GM12878 (cell line): ENCODE results near the gene ZNF771. TPM values are rescaled to one million over a fixed set of nuclear protein-coding genes. Genes with fewer than 3 reads are reported as not detected.
A peak's percentile ranks its signal among the peaks of the same experiment; 100 is the strongest.

Source experiments
- ATAC-seq: fragments of 200-7000 bp; cut with Tn5 transposase; 3 replicates; pipeline ENCODE4 v1.9.1; 2020; ENCODE audit warnings: mild to moderate bottlenecking, moderate library complexity
- BruUV-seq: library from RNA; stranded (reverse); fragments of 400-500 nt; replicated peaks from 2 replicates; lab custom pipeline; 2021; lab: Mats Ljungman, UMichigan
- CTCF ChIA-PET: fragments of 300-600 bp; sonication (Branson Sonifier 250); formaldehyde crosslinking; extraction: SDS; loops from one replicate; lab custom pipeline; 2021; ENCODE audit warnings: inconsistent platforms; lab: Yijun Ruan, JAX
- POLR2A ChIA-PET: fragments of 350-600 bp; formaldehyde crosslinking; extraction: SDS; loops from one replicate; lab custom pipeline; 2021; ENCODE audit warnings: inconsistent platforms; lab: Charles Lee
- RAD21 ChIA-PET: fragments of 300-600 bp; sonication (Branson Sonifier 250); formaldehyde crosslinking; loops from one replicate; lab custom pipeline; 2023; ENCODE audit warnings: antibody characterized with exemption; ENCODE audit not compliant: unreplicated experiment; lab: Charles Lee
- SMC1A ChIA-PET: fragments of 300-600 bp; sonication (Branson Sonifier 250); formaldehyde crosslinking; loops from one replicate; lab custom pipeline; 2023; ENCODE audit not compliant: unreplicated experiment, uncharacterized antibody; lab: Charles Lee
- DNase-seq: peaks from one replicate; pipeline ENCODE4 v3.0.0-alpha.2; 2011; ENCODE audit warnings: low read depth, low spot score
- FAIRE-seq: peaks from 3 replicates; lab custom pipeline; 2011; peaks lifted over from hg19 to GRCh38; lab: Jason Lieb, UNC
- H2AFZ ChIP-seq: 2 replicates; pipeline ENCODE4 v1.6.0; 2011; ENCODE audit warnings: low read depth, low read length, control low read depth; ENCODE audit not compliant: control insufficient read depth
- H3K27ac ChIP-seq: 2 replicates; pipeline ENCODE4 v1.5.1; 2011; ENCODE audit warnings: control low read depth; ENCODE audit not compliant: control insufficient read depth, insufficient read depth
- H3K27me3 ChIP-seq, 2 experiments: replicated peaks in 1 of 2; 2 replicates each; pipeline versions ENCODE4 v1.6.0 to v1.6.1; 2011; ENCODE audit warnings: low read length in 1 of 2; ENCODE audit not compliant: control insufficient read depth in 2 of 2, insufficient read depth in 2 of 2
- H3K36me3 ChIP-seq, 2 experiments: 2 replicates each; pipeline ENCODE4 v1.5.1; 2011; ENCODE audit warnings: low read length in 1 of 2; ENCODE audit not compliant: control insufficient read depth in 2 of 2, insufficient read depth in 2 of 2
- H3K4me1 ChIP-seq: 2 replicates; pipeline ENCODE4 v1.6.1; 2011; ENCODE audit warnings: mild to moderate bottlenecking, low read length, moderate library complexity, mixed read lengths; ENCODE audit not compliant: control insufficient read depth, insufficient read depth
- H3K4me2 ChIP-seq: 2 replicates; pipeline ENCODE4 v1.6.0; 2011; ENCODE audit warnings: control low read depth; ENCODE audit not compliant: control insufficient read depth, insufficient read depth
- H3K4me3 ChIP-seq: fragments of 200-600 bp; sonication (generic); 2 replicates; pipeline ENCODE4 v1.5.1; 2016
- H3K79me2 ChIP-seq: 2 replicates; pipeline ENCODE4 v1.6.0; 2011; ENCODE audit warnings: low read length; ENCODE audit not compliant: control insufficient read depth, insufficient read depth
- H3K9ac ChIP-seq: 2 replicates; pipeline ENCODE4 v1.8.0; 2011; ENCODE audit warnings: low read length, control low read depth, mixed read lengths; ENCODE audit not compliant: control insufficient read depth, insufficient read depth
- H3K9me3 ChIP-seq: replicated peaks from 3 replicates; pipeline ENCODE4 v1.5.1; 2011; ENCODE audit warnings: mild to moderate bottlenecking, low read length; ENCODE audit not compliant: control insufficient read depth, insufficient read depth
- H4K20me1 ChIP-seq: 2 replicates; pipeline ENCODE4 v1.6.0; 2011; ENCODE audit not compliant: control insufficient read depth, insufficient read depth
- ASH2L ChIP-seq: fragments of 300-600, 200-600 bp; sonication (generic); IDR thresholded peaks from 2 replicates; pipeline ENCODE4 v1.6.1; 2017; ENCODE audit warnings: low read depth, mild to moderate bottlenecking, borderline replicate concordance
- ATF7 ChIP-seq: fragments of 450-650 bp; IDR thresholded peaks from 2 replicates; pipeline ENCODE4 v1.6.1; 2016; ENCODE audit warnings: low read depth, mild to moderate bottlenecking
- BRCA1 ChIP-seq: IDR thresholded peaks from 2 replicates; pipeline ENCODE4 v1.6.1; 2011; ENCODE audit warnings: low read depth, low read length, improper control_type of control experiment
- CREM ChIP-seq: IDR thresholded peaks from 2 replicates; pipeline ENCODE4 v1.6.1; 2014; ENCODE audit warnings: antibody characterized with exemption, low read depth
- DPF2 ChIP-seq: fragments of 450-650 bp; IDR thresholded peaks from 2 replicates; pipeline ENCODE4 v1.6.1; 2017; ENCODE audit warnings: mild to moderate bottlenecking
- EED ChIP-seq: sonication (generic); IDR thresholded peaks from 2 replicates; pipeline ENCODE4 v1.6.1; 2016; ENCODE audit warnings: antibody characterized with exemption, low read depth
- FOXM1 ChIP-seq: IDR thresholded peaks from 2 replicates; pipeline ENCODE4 v1.6.1; 2012; ENCODE audit warnings: low read depth, mild to moderate bottlenecking, inconsistent platforms, low read length, moderate library complexity
- GABPA ChIP-seq: IDR thresholded peaks from 2 replicates; pipeline ENCODE4 v1.6.1; 2014; ENCODE audit warnings: antibody characterized with exemption, low read depth, mild to moderate bottlenecking, inconsistent platforms
- IKZF2 ChIP-seq, 2 experiments: fragments of 450-650 bp; IDR thresholded peaks; 2 replicates each; pipeline ENCODE4 v1.6.1; 2017; ENCODE audit warnings: mild to moderate bottlenecking in 2 of 2, moderate library complexity in 2 of 2
- MEF2B ChIP-seq: fragments of 450-650 bp; IDR thresholded peaks from 2 replicates; pipeline ENCODE4 v1.6.1; 2018; ENCODE audit warnings: mild to moderate bottlenecking, moderate library complexity; ENCODE audit not compliant: partially characterized antibody, poor library complexity, severe bottlenecking
- NR2C2 ChIP-seq: IDR thresholded peaks from 2 replicates; pipeline ENCODE4 v1.6.1; 2011; ENCODE audit warnings: borderline replicate concordance, low read depth; ENCODE audit not compliant: control insufficient read depth, insufficient read length
- RAD51 ChIP-seq: fragments of 450-650 bp; IDR thresholded peaks from 2 replicates; pipeline ENCODE4 v1.6.1; 2016; ENCODE audit warnings: moderate library complexity, mild to moderate bottlenecking, inconsistent platforms
- RB1 ChIP-seq: fragments of 450-650 bp; formaldehyde crosslinking; IDR thresholded peaks from 2 replicates; pipeline ENCODE4 v1.6.1; 2017; ENCODE audit warnings: mild to moderate bottlenecking, borderline replicate concordance
- WGBS: methylation state at CpG from one replicate; pipeline ENCODE4 v1.1.6; 2016; ENCODE audit warnings: low lambda C conversion rate; ENCODE audit not compliant: insufficient replicate concordance, insufficient coverage; ENCODE audit errors: missing lambda C conversion rate; 5-methylcytosine and 5-hydroxymethylcytosine counted together
- in situ Hi-C: fragments of 300-500 bp; cut with MboI; formaldehyde crosslinking; loops from 9 replicates; pipeline ENCODE4 v1.14.3; 2018; ENCODE audit warnings: mixed read lengths
- intact Hi-C: fragments of 100-400 bp; cut with micrococcal nuclease; formaldehyde crosslinking; loops from one replicate; pipeline ENCODE4 v1.14.2; 2022; ENCODE audit not compliant: unreplicated experiment
- polyA plus RNA-seq, 11 experiments: library from polyadenylated mRNA; depleted of rRNA in 4 of 11; unstranded in 6 of 11; stranded (reverse) in 5 of 11; fragments of >200 nt; fragmentation: Nextera tagmentation in 4 of 11; fragmentation: Illumina TruSeq in 1 of 11; extraction: Ambion mirVana in 4 of 11; extraction: Trizol in 1 of 11; gene quantifications; 1 replicate in 1 of 11; 2 replicates in 10 of 11; pipeline versions ENCODE4 v1.2.1 to v1.2.3, GENCODE V29; 2011 to 2016; ENCODE audit warnings: inconsistent platforms in 2 of 11, missing spikeins in 2 of 11, low read depth in 1 of 11
- total RNA-seq, 4 experiments: library from RNA; depleted of rRNA in 3 of 4; stranded (reverse); fragments of >200 nt in 3 of 4; fragmentation: Illumina TruSeq in 1 of 4; extraction: Trizol in 1 of 4; gene quantifications; 2 replicates each; pipeline versions ENCODE4 v1.2.1 to v1.2.3, GENCODE V29; 2013 to 2021
- TF ChIP-seq, protein P1 (sequence below): IDR thresholded peaks from 2 replicates; pipeline ENCODE4 v1.6.1; 2012; ENCODE audit warnings: low read depth, low read length, improper control_type of control experiment

The ZNF771 gene
- total and polyA plus RNA-seq, 10 of the 15 experiments (the other 5 are each of a cell fraction or from before 2014, with no cell fraction given), result 0.98 to 7.6 (median 3.7) TPM

DNA sequence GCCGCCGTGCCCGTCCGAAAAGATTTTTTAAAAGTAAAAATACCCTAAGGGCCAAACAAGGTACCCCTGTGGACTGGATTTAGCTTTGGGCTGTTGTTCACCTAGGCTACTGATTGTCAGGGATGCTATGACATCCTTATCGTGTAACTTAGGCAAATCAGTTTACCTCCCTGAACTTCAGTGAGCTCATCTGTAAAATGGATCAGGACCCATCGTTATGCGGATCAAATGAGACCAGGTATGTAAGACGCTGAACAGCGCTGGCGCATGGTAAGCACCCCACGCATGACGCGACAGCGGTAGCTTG lies 658 bp upstream of the ZNF771 start:
- Histone ChIP-seq H4K20me1 (no peaks in the 10 kb centered on the region), H3K4me3 (peak overlapping the region; percentile 83), H3K27ac (no peak overlapping the region), H3K9me3 (no peaks in the 10 kb centered on the region), H3K36me3 (peaks cover 0 to 2% of the 10 kb centered on the region in 2 experiments; a peak in 1 of 4 replicates), H3K9ac (peak overlapping the region; percentile 0; the same call in 1 of the 2 replicates), H3K79me2 (no peaks in the 10 kb centered on the region; the same call in 1 of the 2 replicates)
- ChIA-PET POLR2A (interaction anchor here (0.6 to 2.4 kb wide), 7 partner anchors 9 to 315 kb away, joined by 3 to 12 read pairs (median 6); partner anchors contain the start of genes SEPTIN1, TBX6 and ZNF48), RAD21 (interaction anchor here (0.5 to 4.4 kb wide), 11 partner anchors 11 to 315 kb away, joined by 3 to 33 read pairs (median 7); partner anchors contain the start of genes DCTPP1, SEPTIN1, TBC1D10B and TBX6), SMC1A (interaction anchor here (0.6 to 3.4 kb wide), 7 partner anchors 11 to 191 kb away, joined by 3 to 15 read pairs (median 5); partner anchors contain the start of genes DCTPP1, SEPTIN1 and ZNF48)
- DNase-seq, result no peak
- intact Hi-C loops, result loop anchor here (5.0 kb wide), 1 partner anchor 314 kb away; the partner anchor contains the start of gene TBX6
- TF ChIP-seq BRCA1 (no peak), MEF2B (no peak), CREM (peak; percentile 8; the same call in 1 of the 2 replicates), ATF7 (no peak), FOXM1 (no peak), EED (no peak), RAD51 (no peak), NR2C2 (no peak), GABPA (no peak), RB1 (no peak), ASH2L (no peak), DPF2 (no peak), IKZF2 (IDR thresholded peaks at IDR 0.05) (0 out of 4 replicates have a peak, but pooled peaks of 1 of the 2 experiments have one; percentile 49)
- TF ChIP-seq, protein P1, sequence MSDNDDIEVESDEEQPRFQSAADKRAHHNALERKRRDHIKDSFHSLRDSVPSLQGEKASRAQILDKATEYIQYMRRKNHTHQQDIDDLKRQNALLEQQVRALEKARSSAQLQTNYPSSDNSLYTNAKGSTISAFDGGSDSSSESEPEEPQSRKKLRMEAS, result no peak
- TF ChIP-seq, all 136 proteins: peak for 2
- no peaks in the 10 kb centered on the region; a peak in 1 of 4 replicates for H3K27me3 ChIP-seq
- ATAC-seq (peak; percentile 9), FAIRE-seq (no peak)
- H2AFZ ChIP-seq, result peak overlapping the region; percentile 55
- peaks cover 14% of the 10 kb centered on the region for H3K4me1 ChIP-seq
- no TSS peak for BruUV-seq
- H3K4me2 ChIP-seq, result peak overlapping the region; percentile 19
- 21% methylated on average over 14 of the region's 14 CpGs for WGBS
- CTCF ChIA-PET, result interaction anchor here (0.6 to 8.1 kb wide), 11 partner anchors 12 to 315 kb away, joined by 3 to 70 read pairs (median 4); partner anchors contain the start of genes DCTPP1, SEPTIN1, TBC1D10B and TBX6
- in situ Hi-C loops, result loop anchor here (5.0 kb wide), 1 partner anchor 314 kb away; the partner anchor contains the start of gene TBX6
